Osteocyte (in vitro differentiated cells): ENCODE measurements around the gene GPC6. TPM values are rescaled to one million over a fixed set of nuclear protein-coding genes. Genes with fewer than 3 reads are reported as not detected.

ENCODE experiments used
- DNase-seq: peaks from one replicate; pipeline ENCODE4 v3.0.0; 2021; ENCODE audit warnings: mixed read lengths; ENCODE audit not compliant: unreplicated experiment; ENCODE audit errors: extremely low spot score
- H3K27ac Mint-ChIP-seq: one replicate; pipeline ENCODE4 v1.8.0; 2021; ENCODE audit warnings: mild to moderate bottlenecking, mixed read lengths; ENCODE audit not compliant: unreplicated experiment
- H3K27me3 Mint-ChIP-seq: one replicate; pipeline ENCODE4 v1.8.0; 2021; ENCODE audit warnings: mixed read lengths; ENCODE audit not compliant: unreplicated experiment
- H3K36me3 Mint-ChIP-seq: one replicate; pipeline ENCODE4 v1.8.0; 2021; ENCODE audit warnings: mixed read lengths; ENCODE audit not compliant: unreplicated experiment
- H3K4me1 Mint-ChIP-seq: one replicate; pipeline ENCODE4 v1.8.0; 2021; ENCODE audit warnings: mixed read lengths; ENCODE audit not compliant: unreplicated experiment
- H3K4me3 Mint-ChIP-seq: one replicate; pipeline ENCODE4 v1.8.0; 2021; ENCODE audit warnings: mild to moderate bottlenecking, moderate library complexity, mixed read lengths; ENCODE audit not compliant: unreplicated experiment
- H3K9me3 Mint-ChIP-seq: one replicate; pipeline ENCODE4 v1.8.0; 2021; ENCODE audit warnings: mixed read lengths; ENCODE audit not compliant: unreplicated experiment
- total RNA-seq: library from RNA; stranded (reverse); gene quantifications from 2 replicates; pipeline ENCODE4 v1.2.1, GENCODE V29; 2021
- TF ChIP-seq, protein P1 (sequence below): fragments of 200-600 bp; sonication (generic); IDR thresholded peaks from 2 replicates; pipeline ENCODE4 v1.5.0; 2021; ENCODE audit warnings: antibody characterized with exemption, mild to moderate bottlenecking, moderate library complexity

The GPC6 gene
- total RNA-seq, 1 donor from 2014 or later: 125 TPM

DNA sequence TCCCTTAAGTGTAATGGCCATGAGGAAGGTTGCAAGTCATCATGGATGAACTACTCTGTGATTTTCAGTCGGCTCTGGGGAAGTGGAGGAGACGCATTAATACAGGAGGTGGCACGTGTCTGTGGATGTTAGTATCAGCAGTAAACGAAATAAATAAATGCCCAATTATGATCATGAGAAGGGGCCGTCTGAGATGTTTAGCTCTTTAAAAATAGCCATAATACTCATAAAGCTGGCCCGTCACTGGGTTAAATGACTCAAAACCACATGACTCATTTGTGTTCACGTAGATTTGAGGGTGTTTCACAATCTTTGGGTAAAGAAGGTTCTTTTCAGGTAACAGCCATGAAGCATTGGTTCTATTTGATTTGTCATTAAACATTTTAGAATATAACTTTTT lies 620.6 kb downstream of the GPC6 start:
- no peak overlapping the region for H3K27ac Mint-ChIP-seq
- H3K36me3 Mint-ChIP-seq: peaks cover 7% of the 10 kb centered on the region
- TF ChIP-seq, protein P1, sequence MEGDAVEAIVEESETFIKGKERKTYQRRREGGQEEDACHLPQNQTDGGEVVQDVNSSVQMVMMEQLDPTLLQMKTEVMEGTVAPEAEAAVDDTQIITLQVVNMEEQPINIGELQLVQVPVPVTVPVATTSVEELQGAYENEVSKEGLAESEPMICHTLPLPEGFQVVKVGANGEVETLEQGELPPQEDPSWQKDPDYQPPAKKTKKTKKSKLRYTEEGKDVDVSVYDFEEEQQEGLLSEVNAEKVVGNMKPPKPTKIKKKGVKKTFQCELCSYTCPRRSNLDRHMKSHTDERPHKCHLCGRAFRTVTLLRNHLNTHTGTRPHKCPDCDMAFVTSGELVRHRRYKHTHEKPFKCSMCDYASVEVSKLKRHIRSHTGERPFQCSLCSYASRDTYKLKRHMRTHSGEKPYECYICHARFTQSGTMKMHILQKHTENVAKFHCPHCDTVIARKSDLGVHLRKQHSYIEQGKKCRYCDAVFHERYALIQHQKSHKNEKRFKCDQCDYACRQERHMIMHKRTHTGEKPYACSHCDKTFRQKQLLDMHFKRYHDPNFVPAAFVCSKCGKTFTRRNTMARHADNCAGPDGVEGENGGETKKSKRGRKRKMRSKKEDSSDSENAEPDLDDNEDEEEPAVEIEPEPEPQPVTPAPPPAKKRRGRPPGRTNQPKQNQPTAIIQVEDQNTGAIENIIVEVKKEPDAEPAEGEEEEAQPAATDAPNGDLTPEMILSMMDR: no peak
- DNase-seq: no peak
- H3K4me1 Mint-ChIP-seq: peaks cover 17% of the 10 kb centered on the region
- peaks cover 7% of the 10 kb centered on the region for H3K9me3 Mint-ChIP-seq
- no peak overlapping the region for H3K4me3 Mint-ChIP-seq
- H3K27me3 Mint-ChIP-seq: no peaks in the 10 kb centered on the region

DNA sequence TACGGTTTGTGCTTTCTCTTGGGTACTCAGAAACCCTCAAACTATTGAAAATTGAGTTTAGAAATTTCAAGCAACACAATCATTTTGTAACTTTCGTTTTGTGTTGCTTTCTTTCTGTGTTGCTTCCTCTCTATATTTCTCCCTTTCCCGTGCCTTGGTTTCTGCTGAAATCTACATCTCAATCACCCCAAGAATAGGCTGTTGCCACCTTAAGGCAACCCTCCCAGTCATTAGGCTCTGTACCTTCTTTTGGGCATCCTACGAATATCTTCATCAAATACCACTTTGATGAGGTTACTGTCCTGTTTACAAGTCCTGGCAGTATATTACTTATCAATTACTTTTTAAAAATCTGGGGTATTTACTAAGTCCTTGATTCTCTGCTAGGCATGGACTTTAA lies 621.6 kb downstream of the GPC6 start:
- peaks cover 7% of the 10 kb centered on the region for H3K9me3 Mint-ChIP-seq
- peaks cover 7% of the 10 kb centered on the region for H3K36me3 Mint-ChIP-seq
- no peak overlapping the region for H3K4me3 Mint-ChIP-seq
- H3K27ac Mint-ChIP-seq: no peak overlapping the region
- DNase-seq: no peak
- TF ChIP-seq, protein P1: no peak
- H3K27me3 Mint-ChIP-seq: no peaks in the 10 kb centered on the region
- H3K4me1 Mint-ChIP-seq: peaks cover 8% of the 10 kb centered on the region

DNA sequence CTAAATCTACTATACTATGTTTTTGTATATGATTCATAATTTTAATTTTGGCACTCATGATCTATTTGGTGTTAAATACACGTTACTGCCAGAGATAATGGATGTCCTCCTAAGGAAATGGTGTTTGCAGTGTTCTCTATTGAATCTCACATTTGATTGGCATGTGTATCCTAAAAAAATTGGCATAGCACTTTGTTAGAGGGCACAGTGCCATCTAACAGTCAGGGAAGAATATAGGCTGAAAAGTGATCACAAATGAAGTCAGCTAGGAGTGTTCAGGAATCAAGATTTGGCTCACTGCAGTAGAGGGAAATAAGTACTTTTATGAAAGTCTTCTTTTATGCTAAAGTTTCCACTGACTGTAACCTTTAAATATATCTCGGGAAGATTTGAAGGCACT lies 624.6 kb downstream of the GPC6 start:
- no peak for DNase-seq
- peaks cover 4% of the 10 kb centered on the region for H3K4me1 Mint-ChIP-seq
- no peaks in the 10 kb centered on the region for H3K27me3 Mint-ChIP-seq
- TF ChIP-seq, protein P1: no peak
- peaks cover 7% of the 10 kb centered on the region for H3K9me3 Mint-ChIP-seq
- no peak overlapping the region for H3K27ac Mint-ChIP-seq
- no peak overlapping the region for H3K4me3 Mint-ChIP-seq
- peaks cover 12% of the 10 kb centered on the region for H3K36me3 Mint-ChIP-seq

DNA sequence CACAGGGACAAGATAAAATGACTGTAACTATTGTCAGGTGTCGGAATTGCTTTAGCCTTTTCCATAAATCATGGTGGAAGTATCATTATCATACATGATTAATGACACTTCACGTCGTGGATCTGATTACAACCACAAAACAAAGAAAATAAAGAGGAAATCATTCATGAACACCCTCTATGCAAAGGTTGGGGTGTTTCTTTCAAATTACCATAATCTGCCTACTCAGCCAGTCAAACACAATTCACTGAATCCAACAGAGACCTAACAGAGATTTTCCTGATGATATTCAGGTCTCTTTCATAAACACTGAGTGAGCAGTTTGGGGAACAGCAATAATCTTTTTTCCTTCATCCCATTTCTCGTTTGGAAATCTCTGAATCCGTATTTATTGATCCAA lies 627.3 kb downstream of the GPC6 start:
- Mint-ChIP-seq H3K9me3 (peaks cover 6% of the 10 kb centered on the region), H3K4me1 (peaks cover 8% of the 10 kb centered on the region), H3K27ac (no peak overlapping the region), H3K36me3 (peaks cover 8% of the 10 kb centered on the region), H3K27me3 (no peaks in the 10 kb centered on the region), H3K4me3 (no peak overlapping the region)
- no peak for DNase-seq
- TF ChIP-seq, protein P1: no peak

GRCh38 chr13:93857126-93857525 lies 630.5 kb downstream of the GPC6 start:
- peaks cover 13% of the 10 kb centered on the region for H3K4me1 Mint-ChIP-seq
- H3K4me3 Mint-ChIP-seq: no peak overlapping the region
- no peaks in the 10 kb centered on the region for H3K27me3 Mint-ChIP-seq
- H3K36me3 Mint-ChIP-seq: peaks cover 5% of the 10 kb centered on the region
- TF ChIP-seq, protein P1: no peak
- DNase-seq: no peak
- H3K9me3 Mint-ChIP-seq: peaks cover 6% of the 10 kb centered on the region
- H3K27ac Mint-ChIP-seq: no peak overlapping the region
